Gastroesophageal sphincter (tissue), 4 donors: ENCODE results near the gene CCDC34. TPM values are rescaled to one million over a fixed set of nuclear protein-coding genes. Genes with fewer than 3 reads are reported as not detected.

Source experiments
- ATAC-seq: fragments of 150-250 bp; one replicate; pipeline ENCODE4 v1.9.1; 2016; ENCODE audit warnings: mild to moderate bottlenecking, moderate library complexity
- H3K27ac ChIP-seq, 4 donors: fragments of 200-600 bp; sonication (generic) in 3 of 4; 1 replicate in 3 of 4; 2 replicates in 1 of 4; pipeline ENCODE4 v1.5.1; 2016 to 2019
- H3K27me3 ChIP-seq: fragments of 200-600 bp; sonication (generic); one replicate; pipeline ENCODE4 v1.5.1; 2019
- H3K36me3 ChIP-seq, 2 donors: fragments of 200-600 bp; sonication (generic); one replicate each; pipeline ENCODE4 v1.5.1; 2019; ENCODE audit warnings: control low read depth in 1 of 2
- H3K4me1 ChIP-seq, 3 donors: fragments of 200-600 bp; sonication (generic); 1 replicate in 2 of 3; 2 replicates in 1 of 3; pipeline ENCODE4 v1.5.1; 2016 to 2019; ENCODE audit warnings: control low read depth in 2 of 3
- H3K4me3 ChIP-seq, 2 donors: fragments of 200-600 bp; sonication (generic); one replicate each; pipeline ENCODE4 v1.5.1; 2019; ENCODE audit warnings: mild to moderate bottlenecking in 1 of 2, moderate library complexity in 1 of 2
- H3K9me3 ChIP-seq, 3 donors: fragments of 200-600 bp; sonication (generic); one replicate each; pipeline ENCODE4 v1.5.1; 2017 to 2019; ENCODE audit warnings: control low read depth in 2 of 3
- CTCF ChIP-seq, 4 experiments: fragments of 200-600 bp in 2 of 4; fragments of 450-650 bp in 2 of 4; sonication (generic) in 1 of 4; IDR thresholded peaks; one replicate each; pipeline ENCODE4 v1.5.1; 2017 to 2019; ENCODE audit warnings: antibody characterized with exemption in 4 of 4, mild to moderate bottlenecking in 2 of 4, moderate library complexity in 2 of 4
- EP300 ChIP-seq: sonication (generic); formaldehyde crosslinking; IDR thresholded peaks from one replicate; pipeline ENCODE4 v1.6.1; 2017; ENCODE audit warnings: antibody characterized with exemption, mild to moderate bottlenecking
- POLR2A ChIP-seq, 2 donors: fragments of 450-650 bp; IDR thresholded peaks; one replicate each; pipeline ENCODE4 v1.6.1; 2017; ENCODE audit warnings: antibody characterized with exemption in 2 of 2, mild to moderate bottlenecking in 2 of 2, moderate library complexity in 1 of 2
- POLR2AphosphoS5 ChIP-seq: sonication (generic); formaldehyde crosslinking; IDR thresholded peaks from one replicate; pipeline ENCODE4 v1.6.1; 2017; ENCODE audit warnings: antibody characterized with exemption
- WGBS, 2 donors: methylation state at CpG; one replicate each; pipeline ENCODE4 v1.1.5; 2018; ENCODE audit warnings: low coverage in 1 of 2; 5-methylcytosine and 5-hydroxymethylcytosine counted together
- total RNA-seq, 4 donors: library from RNA; depleted of rRNA; stranded (reverse); fragments of >200 nt; gene quantifications; one replicate each; pipeline ENCODE4 v1.1.0, GENCODE V29; 2016

CCDC34 gene
- total RNA-seq, 4 donors from 2014 or later, result 0.78 to 1.3 (median 1.1) TPM

GRCh38 chr11:27398400-27398770, 35.4 kb upstream of the CCDC34 start:
- no peaks in the 10 kb centered on the region for H3K27me3 ChIP-seq
- TF ChIP-seq EP300 (no peak), POLR2A (IDR thresholded peaks at IDR 0.05) (no peak), CTCF (IDR thresholded peaks at IDR 0.05) (no peak), POLR2AphosphoS5 (no peak)
- no peak for ATAC-seq
- WGBS, 2 donors, result 74% methylated on average over 3 of the region's 3 CpGs; no CpG with 5 or more reads in 1 of the 2 donors
- no peak overlapping the region for H3K27ac ChIP-seq
- no peak overlapping the region for H3K4me3 ChIP-seq
- peaks cover 0 to 26% (median 9%) of the 10 kb centered on the region in 3 donors for H3K4me1 ChIP-seq
- H3K9me3 ChIP-seq, result no peaks in the 10 kb centered on the region
- no peaks in the 10 kb centered on the region for H3K36me3 ChIP-seq

GRCh38 chr11:27397624-27398399, 34.8 kb upstream of the CCDC34 start:
- Histone ChIP-seq H3K9me3 (no peaks in the 10 kb centered on the region), H3K4me1 (peaks cover 0 to 29% (median 9%) of the 10 kb centered on the region in 3 donors), H3K27ac (no peak overlapping the region), H3K27me3 (no peaks in the 10 kb centered on the region), H3K4me3 (no peak overlapping the region), H3K36me3 (no peaks in the 10 kb centered on the region)
- no peak for ATAC-seq
- no peak for TF ChIP-seq POLR2AphosphoS5
- no peak for TF ChIP-seq POLR2A (IDR thresholded peaks at IDR 0.05)
- TF ChIP-seq EP300, result no peak
- TF ChIP-seq CTCF (IDR thresholded peaks at IDR 0.05), result no peak
- 81 to 93% methylated on average over 7 to 9 of the region's 9 CpGs for WGBS, 2 donors

GRCh38 chr11:27396259-27396839, 33.3 kb upstream of the CCDC34 start:
- H3K27ac ChIP-seq, result no peak overlapping the region
- TF ChIP-seq POLR2A (IDR thresholded peaks at IDR 0.05) (no peak), EP300 (no peak), POLR2AphosphoS5 (no peak), CTCF (IDR thresholded peaks at IDR 0.05) (no peak)
- H3K36me3 ChIP-seq, result no peaks in the 10 kb centered on the region
- no peaks in the 10 kb centered on the region for H3K9me3 ChIP-seq
- H3K4me1 ChIP-seq, result peaks cover 0 to 33% (median 9%) of the 10 kb centered on the region in 3 donors
- H3K4me3 ChIP-seq, result no peak overlapping the region
- 74 to 79% methylated on average over 2 to 3 of the region's 3 CpGs for WGBS, 2 donors
- no peaks in the 10 kb centered on the region for H3K27me3 ChIP-seq
- ATAC-seq, result no peak

- 40 to 47% methylated on average over 6 to 7 of the region's 7 CpGs for WGBS, 2 donors
- H3K36me3 ChIP-seq, result peaks cover 0 to 5% of the 10 kb centered on the region in 2 donors
- ATAC-seq, result no peak
- H3K27me3 ChIP-seq, result no peaks in the 10 kb centered on the region
- no peak overlapping the region for H3K4me3 ChIP-seq
- H3K4me1 ChIP-seq, result peaks cover 0 to 33% (median 9%) of the 10 kb centered on the region in 3 donors
- peak overlapping the region in 1 of 4 donors; percentile 49 for H3K27ac ChIP-seq
- H3K9me3 ChIP-seq, result no peaks in the 10 kb centered on the region
- TF ChIP-seq EP300 (no peak), POLR2A (IDR thresholded peaks at IDR 0.05) (no peak), POLR2AphosphoS5 (no peak), CTCF (IDR thresholded peaks at IDR 0.05) (no peak)
Observed at GRCh38 chr11:27395556-27396258, 32.7 kb upstream of the CCDC34 start.
